C4-2B (cell line): Measurements from ENCODE around the gene ANKIB1.

Source experiments
- H3K27ac ChIP-seq: fragments of 450-650 bp; 2 replicates; pipeline ENCODE4 v1.5.1; 2017
- ZFX ChIP-seq: fragments of 450-650 bp; IDR thresholded peaks from 2 replicates; pipeline ENCODE4 v1.6.1; 2017
- TF ChIP-seq, protein P1 (sequence below): fragments of 450-650 bp; conservative IDR thresholded peaks from 2 replicates; pipeline ENCODE4 v1.5.1; 2017; ENCODE audit warnings: mild to moderate bottlenecking

ANKIB1 gene

DNA sequence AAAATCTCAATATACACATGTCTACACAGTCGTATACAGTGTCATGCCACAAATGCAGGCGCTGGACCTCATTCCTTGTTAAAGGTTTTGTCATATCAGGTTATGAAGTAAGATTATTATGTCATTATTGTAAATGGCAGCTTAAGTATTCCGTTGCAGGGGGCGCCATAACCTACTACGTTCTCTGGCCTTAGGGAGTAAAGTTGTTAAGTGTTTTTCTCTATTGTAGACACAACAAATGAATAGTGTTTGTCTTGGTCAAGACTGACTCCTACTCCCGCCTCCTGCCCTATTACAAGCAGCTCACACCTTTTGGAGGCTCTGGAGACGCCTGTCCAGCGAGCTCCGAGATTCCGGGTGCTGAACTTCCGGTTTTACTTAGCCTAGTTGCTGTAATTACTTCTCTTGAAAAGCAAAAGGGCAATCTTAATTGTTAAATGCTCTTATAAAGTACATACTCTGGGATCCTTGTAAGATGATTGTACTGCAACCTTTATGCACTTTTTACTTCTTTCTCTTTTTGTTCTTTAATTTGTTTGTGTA lies 202.5 kb downstream of the ANKIB1 start:
- no peak for TF ChIP-seq ZFX
- TF ChIP-seq, protein P1, sequence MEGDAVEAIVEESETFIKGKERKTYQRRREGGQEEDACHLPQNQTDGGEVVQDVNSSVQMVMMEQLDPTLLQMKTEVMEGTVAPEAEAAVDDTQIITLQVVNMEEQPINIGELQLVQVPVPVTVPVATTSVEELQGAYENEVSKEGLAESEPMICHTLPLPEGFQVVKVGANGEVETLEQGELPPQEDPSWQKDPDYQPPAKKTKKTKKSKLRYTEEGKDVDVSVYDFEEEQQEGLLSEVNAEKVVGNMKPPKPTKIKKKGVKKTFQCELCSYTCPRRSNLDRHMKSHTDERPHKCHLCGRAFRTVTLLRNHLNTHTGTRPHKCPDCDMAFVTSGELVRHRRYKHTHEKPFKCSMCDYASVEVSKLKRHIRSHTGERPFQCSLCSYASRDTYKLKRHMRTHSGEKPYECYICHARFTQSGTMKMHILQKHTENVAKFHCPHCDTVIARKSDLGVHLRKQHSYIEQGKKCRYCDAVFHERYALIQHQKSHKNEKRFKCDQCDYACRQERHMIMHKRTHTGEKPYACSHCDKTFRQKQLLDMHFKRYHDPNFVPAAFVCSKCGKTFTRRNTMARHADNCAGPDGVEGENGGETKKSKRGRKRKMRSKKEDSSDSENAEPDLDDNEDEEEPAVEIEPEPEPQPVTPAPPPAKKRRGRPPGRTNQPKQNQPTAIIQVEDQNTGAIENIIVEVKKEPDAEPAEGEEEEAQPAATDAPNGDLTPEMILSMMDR, result no peak; the same call in none of the 2 replicates
- H3K27ac ChIP-seq, result peak overlapping the region; percentile 98
